Kasumi-1 (cell line): ENCODE measurements around the gene DISP2.
A peak's percentile ranks its signal among the peaks of the same experiment; 100 is the strongest.

ENCODE experiments used
- DNase-seq, 2 experiments: peaks; one replicate each; lab custom pipeline; 2025; lab: John Stamatoyannopoulos, UW

DISP2 gene

GRCh38 chr15:40344217-40344616 lies 13.8 kb upstream of the DISP2 start:
- no peak for DNase-seq

- peak; percentile 66 to 67 for DNase-seq
These were observed 13.3 kb upstream of the DISP2 start for GRCh38 chr15:40344631-40345120.

- no peak for DNase-seq
These were observed 12.7 kb upstream of the DISP2 start for GRCh38 chr15:40345225-40345866.

- no peak for DNase-seq
These were observed 12.0 kb upstream of the DISP2 start for GRCh38 chr15:40345867-40346578.

- no peak for DNase-seq
These were observed 11.2 kb upstream of the DISP2 start for GRCh38 chr15:40346579-40347558.

- DNase-seq, result no peak
These were observed 10.2 kb upstream of the DISP2 start for GRCh38 chr15:40347559-40348473.

- no peak for DNase-seq
These were observed 9.5 kb upstream of the DISP2 start for GRCh38 chr15:40348474-40348870.

GRCh38 chr15:40349163-40349562 lies 8.9 kb upstream of the DISP2 start:
- DNase-seq, result no peak

GRCh38 chr15:40352281-40352901 lies 5.6 kb upstream of the DISP2 start:
- no peak for DNase-seq

- no peak for DNase-seq
These were observed 4.3 kb upstream of the DISP2 start for GRCh38 chr15:40353697-40354096.

- DNase-seq, result peak; percentile 20 to 33
These were observed 3.4 kb upstream of the DISP2 start for GRCh38 chr15:40354408-40355171.

GRCh38 chr15:40355976-40356585 lies 1.9 kb upstream of the DISP2 start:
- no peak for DNase-seq

- DNase-seq, result no peak
These were observed 773 bp upstream of the DISP2 start for GRCh38 chr15:40357246-40357645.

- DNase-seq, result no peak
These were observed 693 bp downstream of the DISP2 start for GRCh38 chr15:40358471-40359353.

- no peak for DNase-seq
These were observed 2.0 kb downstream of the DISP2 start for GRCh38 chr15:40360015-40360414.

- DNase-seq, result no peak
These were observed 3.6 kb downstream of the DISP2 start for GRCh38 chr15:40361640-40362039.

- no peak for DNase-seq
These were observed 5.6 kb downstream of the DISP2 start for GRCh38 chr15:40363611-40364010.

- DNase-seq, result no peak
These were observed 6.2 kb downstream of the DISP2 start for GRCh38 chr15:40364251-40364650.

GRCh38 chr15:40365016-40365415 lies 7.0 kb downstream of the DISP2 start:
- no peak for DNase-seq
